HUES48 (cell line): ENCODE results near the gene CELSR3.

ENCODE experiments used
- H3K27ac ChIP-seq: one replicate; pipeline ENCODE4 v1.7.0; 2013; ENCODE audit warnings: low read depth, low read length, inconsistent platforms
- H3K27me3 ChIP-seq: 2 replicates; pipeline ENCODE4 v1.6.1; 2013; ENCODE audit warnings: mild to moderate bottlenecking, low read length; ENCODE audit not compliant: control insufficient read depth, insufficient read depth
- H3K36me3 ChIP-seq: 2 replicates; pipeline ENCODE4 v1.6.1; 2013; ENCODE audit warnings: low read length; ENCODE audit not compliant: control insufficient read depth, insufficient read depth
- H3K4me1 ChIP-seq: 2 replicates; pipeline ENCODE4 v1.6.1; 2013; ENCODE audit warnings: mild to moderate bottlenecking, low read length; ENCODE audit not compliant: control insufficient read depth, insufficient read depth
- H3K4me3 ChIP-seq: 2 replicates; pipeline ENCODE4 v1.5.1; 2013; ENCODE audit warnings: mild to moderate bottlenecking, low read depth, low read length
- H3K9ac ChIP-seq: 2 replicates; pipeline ENCODE4 v1.6.1; 2013; ENCODE audit warnings: mild to moderate bottlenecking, low read depth, low read length, moderate library complexity
- H3K9me3 ChIP-seq: 2 replicates; pipeline ENCODE4 v1.6.1; 2013; ENCODE audit warnings: low read length; ENCODE audit not compliant: control insufficient read depth, insufficient read depth

CELSR3 gene

GRCh38 chr3:48686538-48687219 is 24.0 kb upstream of the CELSR3 start:
- Histone ChIP-seq H3K36me3 (peaks cover 65% of the 10 kb centered on the region), H3K27me3 (no peaks in the 10 kb centered on the region), H3K4me3 (peak overlapping the region; percentile 99), H3K27ac (peak overlapping the region; percentile 17), H3K9me3 (no peaks in the 10 kb centered on the region), H3K4me1 (peaks cover 10% of the 10 kb centered on the region), H3K9ac (no peak overlapping the region)

GRCh38 chr3:48685603-48686511 is 23.2 kb upstream of the CELSR3 start, which contains the start of gene NCKIPSD:
Gene NCKIPSD (minus strand): TSS chr3:48685915. CDS start chr3:48685807, 108 bp downstream.
- H3K36me3 ChIP-seq = peaks cover 65% of the 10 kb centered on the region

GRCh38 chr3:48685293-48685602 is 22.6 kb upstream of the CELSR3 start:
- Histone ChIP-seq H3K36me3 (peaks cover 65% of the 10 kb centered on the region), H3K9me3 (no peaks in the 10 kb centered on the region), H3K9ac (peak overlapping the region; percentile 98), H3K27me3 (no peaks in the 10 kb centered on the region), H3K4me1 (peaks cover 10% of the 10 kb centered on the region), H3K27ac (peak overlapping the region; percentile 95), H3K4me3 (peak overlapping the region; percentile 99)

More at GRCh38 chr3:48685603-48686511, 23.2 kb upstream of the CELSR3 start, which contains the start of gene NCKIPSD:
- no peaks in the 10 kb centered on the region for H3K9me3 ChIP-seq
- H3K27me3 ChIP-seq = no peaks in the 10 kb centered on the region
- peaks cover 10% of the 10 kb centered on the region for H3K4me1 ChIP-seq
- peak within 1 kb of the TSS; percentile 95 for H3K27ac ChIP-seq
- peak within 1 kb of the TSS; percentile 99 for H3K4me3 ChIP-seq
- peak within 1 kb of the TSS; percentile 98 for H3K9ac ChIP-seq

- no peaks in the 10 kb centered on the region for H3K27me3 ChIP-seq
- H3K27ac ChIP-seq = no peak overlapping the region
- peaks cover 65% of the 10 kb centered on the region for H3K36me3 ChIP-seq
- no peak overlapping the region for H3K9ac ChIP-seq
- H3K4me1 ChIP-seq = peaks cover 10% of the 10 kb centered on the region
- H3K4me3 ChIP-seq = peak overlapping the region; percentile 99
- no peaks in the 10 kb centered on the region for H3K9me3 ChIP-seq
Measured at GRCh38 chr3:48684480-48685143, 21.9 kb upstream of the CELSR3 start.

GRCh38 chr3:48684054-48684349 is 21.3 kb upstream of the CELSR3 start:
- Histone ChIP-seq H3K27ac (no peak overlapping the region), H3K4me3 (peak overlapping the region; percentile 99; the same call in 1 of the 2 replicates), H3K4me1 (peaks cover 10% of the 10 kb centered on the region), H3K36me3 (peaks cover 65% of the 10 kb centered on the region), H3K9ac (no peak overlapping the region), H3K27me3 (no peaks in the 10 kb centered on the region), H3K9me3 (no peaks in the 10 kb centered on the region)

- no peak overlapping the region for H3K27ac ChIP-seq
- peaks cover 65% of the 10 kb centered on the region for H3K36me3 ChIP-seq
- H3K4me1 ChIP-seq = peaks cover 10% of the 10 kb centered on the region
- no peak overlapping the region for H3K4me3 ChIP-seq
- H3K9ac ChIP-seq = no peak overlapping the region
- no peaks in the 10 kb centered on the region for H3K27me3 ChIP-seq
- H3K9me3 ChIP-seq = no peaks in the 10 kb centered on the region
Measured at GRCh38 chr3:48682786-48683185, 20.1 kb upstream of the CELSR3 start.

- peaks cover 64% of the 10 kb centered on the region for H3K36me3 ChIP-seq
- H3K9ac ChIP-seq = no peak overlapping the region
- H3K27ac ChIP-seq = no peak overlapping the region
- peaks cover 10% of the 10 kb centered on the region for H3K4me1 ChIP-seq
- H3K27me3 ChIP-seq = no peaks in the 10 kb centered on the region
- H3K4me3 ChIP-seq = no peak overlapping the region
- no peaks in the 10 kb centered on the region for H3K9me3 ChIP-seq
Measured at GRCh38 chr3:48681974-48682610, 19.4 kb upstream of the CELSR3 start.

GRCh38 chr3:48681541-48681880 is 18.8 kb upstream of the CELSR3 start:
- Histone ChIP-seq H3K27ac (no peak overlapping the region), H3K9ac (no peak overlapping the region), H3K4me3 (no peak overlapping the region), H3K36me3 (peaks cover 64% of the 10 kb centered on the region), H3K27me3 (no peaks in the 10 kb centered on the region), H3K4me1 (peaks cover 10% of the 10 kb centered on the region), H3K9me3 (no peaks in the 10 kb centered on the region)

GRCh38 chr3:48680811-48681540 is 18.3 kb upstream of the CELSR3 start:
- Histone ChIP-seq H3K9ac (no peak overlapping the region), H3K36me3 (peaks cover 69% of the 10 kb centered on the region)

More at GRCh38 chr3:48680811-48681540, 18.3 kb upstream of the CELSR3 start:
- Histone ChIP-seq H3K27ac (no peak overlapping the region), H3K4me3 (no peak overlapping the region), H3K4me1 (peaks cover 10% of the 10 kb centered on the region), H3K27me3 (no peaks in the 10 kb centered on the region), H3K9me3 (no peaks in the 10 kb centered on the region)
